Endothelial cell of umbilical vein (primary cell): ENCODE measurements around the gene CACNB4. TPM values are rescaled to one million over a fixed set of nuclear protein-coding genes. Genes with fewer than 3 reads are reported as not detected.

Source experiments
- BruUV-seq: library from RNA; stranded (reverse); fragments of 400-500 nt; replicated peaks from 2 replicates; lab custom pipeline; 2021; lab: Mats Ljungman, UMichigan
- CTCF ChIA-PET: fragments of 300-600, 350-600 bp; sonication (Branson Sonifier 250); formaldehyde crosslinking; loops from one replicate; lab custom pipeline; 2021; ENCODE audit warnings: antibody characterized with exemption, inconsistent platforms; lab: Charles Lee
- POLR2A ChIA-PET: fragments of 300-600, 350-600 bp; sonication (Branson Sonifier 250); formaldehyde crosslinking; loops from one replicate; lab custom pipeline; 2021; ENCODE audit warnings: antibody characterized with exemption, inconsistent platforms; lab: Charles Lee
- DNase-seq: peaks from one replicate; pipeline ENCODE4 v3.0.0-alpha.2; 2011; ENCODE audit warnings: low read depth, low spot score
- FAIRE-seq: peaks from 2 replicates; lab custom pipeline; 2011; peaks lifted over from hg19 to GRCh38; lab: Jason Lieb, UNC
- H2AFZ ChIP-seq: 2 replicates; pipeline ENCODE4 v1.6.0; 2012; ENCODE audit warnings: low read depth, low read length, control low read depth, inconsistent platforms
- H3K27ac ChIP-seq: 2 replicates; pipeline ENCODE4 v1.5.1; 2011; ENCODE audit warnings: low read depth, mild to moderate bottlenecking, control low read depth, low read length, moderate library complexity; ENCODE audit not compliant: insufficient read depth
- H3K27me3 ChIP-seq, 2 experiments: 2 replicates each; pipeline versions ENCODE4 v1.6.0 to v1.6.1; 2011; ENCODE audit warnings: low read length in 2 of 2, mixed read lengths in 1 of 2; ENCODE audit not compliant: control insufficient read depth in 2 of 2, insufficient read depth in 2 of 2
- H3K36me3 ChIP-seq, 2 experiments: 2 replicates in 1 of 2; 3 replicates in 1 of 2; pipeline ENCODE4 v1.5.1; 2011; ENCODE audit warnings: low read length in 2 of 2, mild to moderate bottlenecking in 1 of 2, moderate library complexity in 1 of 2; ENCODE audit not compliant: control insufficient read depth in 2 of 2, insufficient read depth in 2 of 2; ENCODE audit errors: extremely low read depth in 1 of 2
- H3K4me1 ChIP-seq: 3 replicates; pipeline ENCODE4 v1.5.1; 2011; ENCODE audit warnings: mild to moderate bottlenecking, low read length; ENCODE audit not compliant: control insufficient read depth, insufficient read depth; ENCODE audit errors: extremely low read depth
- H3K4me2 ChIP-seq: 2 replicates; pipeline ENCODE4 v1.6.1; 2011; ENCODE audit warnings: low read length, control low read depth, mixed read lengths; ENCODE audit not compliant: insufficient read depth
- H3K4me3 ChIP-seq, 3 experiments: fragments of 200-600 bp in 1 of 3; sonication (generic), shearing (Covaris generic) in 1 of 3; replicated peaks in 1 of 3; 2 replicates each; pipeline ENCODE4 v1.5.1; 2011 to 2016; ENCODE audit warnings: control low read depth in 3 of 3, low read length in 3 of 3, mild to moderate bottlenecking in 2 of 3, inconsistent platforms in 1 of 3, low read depth in 1 of 3, moderate library complexity in 1 of 3; ENCODE audit not compliant: insufficient read depth in 1 of 3
- H3K79me2 ChIP-seq: 2 replicates; pipeline ENCODE4 v1.6.0; 2012; ENCODE audit warnings: low read length, inconsistent platforms; ENCODE audit not compliant: control insufficient read depth, insufficient read depth
- H3K9ac ChIP-seq: replicated peaks from 2 replicates; pipeline ENCODE3; 2011; ENCODE audit warnings: low read length, control low read depth; ENCODE audit not compliant: insufficient read depth; ENCODE audit errors: extremely low read depth
- H3K9me1 ChIP-seq: replicated peaks from 3 replicates; pipeline ENCODE4 v1.6.0; 2011; ENCODE audit warnings: mild to moderate bottlenecking, low read length; ENCODE audit not compliant: control insufficient read depth, insufficient read depth; ENCODE audit errors: extremely low read depth
- H3K9me3 ChIP-seq: replicated peaks from 2 replicates; pipeline ENCODE4 v1.5.1; 2012; ENCODE audit warnings: low read length, inconsistent platforms; ENCODE audit not compliant: control insufficient read depth, insufficient read depth
- H4K20me1 ChIP-seq: replicated peaks from 2 replicates; pipeline ENCODE3; 2011; ENCODE audit warnings: mild to moderate bottlenecking, low read length; ENCODE audit not compliant: control insufficient read depth, insufficient read depth; ENCODE audit errors: extremely low read depth
- CTCF ChIP-seq, 2 donors: IDR thresholded peaks; 1 replicate in 1 of 2; 2 replicates in 1 of 2; pipeline ENCODE4 v1.5.1; 2011; ENCODE audit warnings: low read length in 2 of 2, mild to moderate bottlenecking in 2 of 2, moderate library complexity in 2 of 2, control low read depth in 1 of 2, inconsistent platforms in 1 of 2, low read depth in 1 of 2; ENCODE audit not compliant: insufficient read depth in 1 of 2; ENCODE audit errors: extremely low read depth in 1 of 2
- EZH2 ChIP-seq: IDR thresholded peaks from 2 replicates; pipeline ENCODE4 v1.6.1; 2012; ENCODE audit warnings: borderline replicate concordance, low read depth, mild to moderate bottlenecking, moderate library complexity, low read length, inconsistent platforms; ENCODE audit not compliant: severe bottlenecking
- FOS ChIP-seq: IDR thresholded peaks from 2 replicates; pipeline ENCODE4 v1.6.1; 2011; ENCODE audit warnings: mild to moderate bottlenecking, low read length, moderate library complexity, borderline replicate concordance; ENCODE audit not compliant: insufficient read depth
- GATA2 ChIP-seq: IDR thresholded peaks from 2 replicates; pipeline ENCODE4 v1.7.0; 2011; ENCODE audit warnings: low read depth, mild to moderate bottlenecking, moderate library complexity, mixed read lengths, low read length; ENCODE audit not compliant: insufficient read length, insufficient read depth
- JUN ChIP-seq: IDR thresholded peaks from 2 replicates; pipeline ENCODE4 v1.6.1; 2011; ENCODE audit warnings: borderline replicate concordance, low read depth; ENCODE audit not compliant: insufficient read length, insufficient read depth
- MYC ChIP-seq: IDR thresholded peaks from one replicate; pipeline ENCODE4 v1.6.1; 2011; ENCODE audit warnings: mild to moderate bottlenecking, low read depth, low read length
- POLR2A ChIP-seq: IDR thresholded peaks from 2 replicates; pipeline ENCODE4 v1.6.1; 2012; ENCODE audit warnings: low read depth, mild to moderate bottlenecking, control low read depth, low read length
- POLR2AphosphoS5 ChIP-seq: IDR thresholded peaks from 2 replicates; pipeline ENCODE4 v1.6.1; 2012; ENCODE audit warnings: low read depth, mild to moderate bottlenecking, control low read depth, low read length, moderate library complexity; ENCODE audit not compliant: insufficient read depth
- dilution Hi-C: fragments of 300-500 bp; cut with MboI; formaldehyde crosslinking; loops from one replicate; pipeline ENCODE4 v1.15.0; 2019; ENCODE audit warnings: low sequenced_read_pairs; ENCODE audit not compliant: extremely low pct_ligation_motif_present
- intact Hi-C: fragments of 100-400 bp; cut with micrococcal nuclease; formaldehyde crosslinking; loops from one replicate; pipeline ENCODE4 v1.10.0; 2022
- polyA plus RNA-seq, 4 experiments: library from polyadenylated mRNA; depleted of rRNA in 3 of 4; stranded (reverse) in 3 of 4; unstranded in 1 of 4; fragments of >200 nt; gene quantifications; 2 replicates each; pipeline versions ENCODE4 v1.2.1 to v1.2.3, GENCODE V29; 2011 to 2012; ENCODE audit warnings: missing spikeins in 1 of 4
- total RNA-seq: library from RNA; stranded (reverse); gene quantifications from 2 replicates; pipeline ENCODE4 v1.2.3, GENCODE V29; 2021
- TF ChIP-seq, protein P1 (sequence below): IDR thresholded peaks from 2 replicates; pipeline ENCODE4 v1.6.1; 2011; ENCODE audit not compliant: insufficient read depth, insufficient read length

The CACNB4 gene
- total and polyA plus RNA-seq, 2 donors (not counting 3 experiments of a cell fraction or from before 2014, with no cell fraction given): 0.23 to 0.58 TPM

DNA sequence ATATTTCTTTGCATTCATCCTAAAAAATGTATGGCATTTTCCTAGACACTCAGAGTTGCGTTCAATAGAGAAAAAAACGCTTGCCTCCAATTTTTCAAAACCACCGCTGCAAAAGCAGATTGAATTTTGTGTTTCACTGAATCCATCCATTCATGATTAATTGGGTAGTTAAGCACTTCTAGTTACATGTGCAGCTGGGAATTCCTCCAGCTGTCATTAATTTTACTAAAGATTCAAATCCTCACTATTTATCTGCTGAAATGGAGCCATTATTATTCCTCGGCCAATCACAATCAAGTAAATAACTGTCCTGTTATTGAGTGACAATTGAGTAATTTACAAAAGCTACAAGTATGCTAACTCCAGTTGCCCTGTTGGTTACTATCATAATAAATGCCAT lies 194.8 kb downstream of the CACNB4 start:
- CTCF ChIA-PET: interaction anchor here (1.0 kb wide), 1 partner anchor 23 kb away, joined by 3 read pairs; no protein-coding TSS in a partner anchor
- H3K4me1 ChIP-seq: peaks cover 6% of the 10 kb centered on the region
- no TSS peak for BruUV-seq
- no peak overlapping the region for H3K4me2 ChIP-seq
- no peak overlapping the region for H3K9ac ChIP-seq
- no peak overlapping the region for H2AFZ ChIP-seq
- FAIRE-seq (no peak), DNase-seq (no peak)
- no peaks in the 10 kb centered on the region for H3K79me2 ChIP-seq
- H4K20me1 ChIP-seq: no peaks in the 10 kb centered on the region
- H3K27me3 ChIP-seq: peaks cover 0 to 1% of the 10 kb centered on the region in 2 experiments
- dilution Hi-C loops: no loop called here
- H3K36me3 ChIP-seq: no peaks in the 10 kb centered on the region
- POLR2A ChIA-PET: no interaction called here
- no peak for TF ChIP-seq CTCF (IDR thresholded peaks at IDR 0.05; ENCODE audit: extremely low read depth in 1 of 2, insufficient read depth in 1 of 2, low read depth in 1 of 2, low read length in 2 of 2)
- TF ChIP-seq POLR2AphosphoS5: no peak
- TF ChIP-seq POLR2A: no peak
- TF ChIP-seq, protein P1, sequence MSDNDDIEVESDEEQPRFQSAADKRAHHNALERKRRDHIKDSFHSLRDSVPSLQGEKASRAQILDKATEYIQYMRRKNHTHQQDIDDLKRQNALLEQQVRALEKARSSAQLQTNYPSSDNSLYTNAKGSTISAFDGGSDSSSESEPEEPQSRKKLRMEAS: no peak
- TF ChIP-seq MYC: no peak
- no peak for TF ChIP-seq FOS
- no peak for TF ChIP-seq EZH2
- TF ChIP-seq JUN: no peak
- TF ChIP-seq GATA2: no peak
- H3K9me1 ChIP-seq: no peaks in the 10 kb centered on the region
- intact Hi-C loops: no loop called here
- no peaks in the 10 kb centered on the region for H3K9me3 ChIP-seq
- no peak overlapping the region for H3K27ac ChIP-seq
- no peak overlapping the region for H3K4me3 ChIP-seq
